Skeletal muscle satellite cell (primary cell): Measurements from ENCODE around the gene ZBTB38.
A peak's percentile ranks its signal among the peaks of the same experiment; 100 is the strongest.

ENCODE experiments used
- H3K27me3 ChIP-seq: 2 replicates; pipeline ENCODE4 v1.7.0; 2013; ENCODE audit warnings: low read length; ENCODE audit not compliant: control insufficient read depth, insufficient read depth
- H3K36me3 ChIP-seq: 2 replicates; pipeline ENCODE4 v1.7.0; 2013; ENCODE audit warnings: mild to moderate bottlenecking, control low read depth, low read length; ENCODE audit not compliant: insufficient read depth
- H3K4me1 ChIP-seq: 2 replicates; pipeline ENCODE4 v1.7.0; 2013; ENCODE audit warnings: low read length; ENCODE audit not compliant: control insufficient read depth, insufficient read depth
- H3K4me2 ChIP-seq: 2 replicates; pipeline ENCODE4 v1.7.0; 2013; ENCODE audit warnings: mild to moderate bottlenecking, low read length
- H3K4me3 ChIP-seq: 2 replicates; pipeline ENCODE4 v1.7.0; 2013; ENCODE audit warnings: low read length
- H3K9ac ChIP-seq: 2 replicates; pipeline ENCODE4 v1.7.0; 2013; ENCODE audit warnings: mild to moderate bottlenecking, low read depth, low read length, moderate library complexity
- H3K9me3 ChIP-seq: replicated peaks from 2 replicates; pipeline ENCODE4 v1.7.0; 2013; ENCODE audit warnings: mild to moderate bottlenecking, control low read depth, low read length

Gene ZBTB38

DNA sequence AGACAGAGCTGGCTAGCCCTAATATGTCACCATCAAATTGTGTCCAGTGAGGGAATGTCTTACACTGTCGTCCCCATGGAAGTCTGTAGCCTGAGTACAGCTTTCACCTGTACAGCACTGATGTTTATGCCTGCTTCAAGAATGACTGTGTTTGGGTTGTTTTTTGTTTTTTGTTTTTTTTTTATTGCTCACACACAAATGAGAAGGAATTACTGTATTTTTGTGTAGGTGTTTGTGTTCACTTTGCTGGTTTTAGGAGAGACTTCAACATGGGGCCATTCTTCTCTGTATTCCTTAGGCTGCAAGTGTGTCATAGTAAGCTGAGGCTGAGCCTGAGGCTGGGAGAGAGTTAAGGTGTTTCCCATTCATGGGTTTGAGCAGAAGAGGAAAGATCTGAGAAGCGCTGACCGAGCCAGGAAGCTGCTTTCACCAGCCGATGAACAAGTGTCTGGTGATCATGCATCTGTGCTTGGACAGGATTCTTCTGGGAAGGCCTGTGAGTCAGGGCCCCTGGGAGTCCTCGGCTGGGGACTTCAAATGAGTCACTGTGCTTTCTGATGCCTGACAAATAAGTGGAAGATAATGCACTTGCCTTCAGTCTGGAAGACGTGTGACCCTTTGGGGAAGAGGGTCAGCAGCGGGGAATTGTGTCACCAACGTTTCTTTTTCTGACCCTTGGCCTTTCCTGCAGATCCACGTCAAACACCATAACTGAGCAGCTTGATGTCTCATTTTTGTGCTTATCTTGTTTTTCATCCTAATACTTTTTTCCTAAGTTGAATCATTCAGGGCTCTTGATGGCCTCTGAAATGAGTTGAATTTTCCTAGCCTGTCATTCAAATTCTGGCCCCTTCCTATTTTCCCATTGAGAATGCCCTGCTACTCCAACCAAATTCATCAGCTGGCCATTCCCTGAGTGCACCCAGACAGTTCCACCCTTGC lies 36.7 kb upstream of the ZBTB38 start:
- H3K4me3 ChIP-seq, result no peak overlapping the region
- H3K9ac ChIP-seq, result peak overlapping the region; percentile 47
- H3K4me1 ChIP-seq, result peaks cover 45% of the 10 kb centered on the region
- H3K36me3 ChIP-seq, result no peaks in the 10 kb centered on the region
- no peaks in the 10 kb centered on the region for H3K27me3 ChIP-seq
- peak overlapping the region; percentile 53 for H3K4me2 ChIP-seq
- no peaks in the 10 kb centered on the region for H3K9me3 ChIP-seq

DNA sequence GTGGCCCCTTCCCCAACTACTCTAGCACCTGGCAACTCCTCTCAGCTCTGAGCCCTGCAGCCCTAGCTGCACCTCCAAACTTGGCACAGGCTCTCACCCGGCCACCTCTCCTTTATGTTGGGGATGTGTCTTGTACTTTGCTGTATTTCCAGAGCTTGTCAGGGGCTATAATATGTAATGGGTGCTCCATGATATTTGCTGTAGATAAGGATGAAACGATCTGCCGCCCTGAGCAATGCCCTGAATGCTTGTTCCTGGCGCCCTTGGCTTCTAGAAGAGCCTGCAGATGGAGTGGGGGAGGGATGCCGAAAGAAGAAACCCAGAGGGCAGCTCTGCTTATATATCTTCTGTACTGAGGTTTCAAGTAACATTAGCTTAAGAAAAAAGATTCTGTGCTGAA lies 35.9 kb upstream of the ZBTB38 start:
- no peak overlapping the region for H3K4me3 ChIP-seq
- peak overlapping the region; percentile 53 for H3K4me2 ChIP-seq
- peak overlapping the region; percentile 47 for H3K9ac ChIP-seq
- peaks cover 53% of the 10 kb centered on the region for H3K4me1 ChIP-seq
- H3K27me3 ChIP-seq, result no peaks in the 10 kb centered on the region
- H3K9me3 ChIP-seq, result no peaks in the 10 kb centered on the region
- H3K36me3 ChIP-seq, result no peaks in the 10 kb centered on the region

DNA sequence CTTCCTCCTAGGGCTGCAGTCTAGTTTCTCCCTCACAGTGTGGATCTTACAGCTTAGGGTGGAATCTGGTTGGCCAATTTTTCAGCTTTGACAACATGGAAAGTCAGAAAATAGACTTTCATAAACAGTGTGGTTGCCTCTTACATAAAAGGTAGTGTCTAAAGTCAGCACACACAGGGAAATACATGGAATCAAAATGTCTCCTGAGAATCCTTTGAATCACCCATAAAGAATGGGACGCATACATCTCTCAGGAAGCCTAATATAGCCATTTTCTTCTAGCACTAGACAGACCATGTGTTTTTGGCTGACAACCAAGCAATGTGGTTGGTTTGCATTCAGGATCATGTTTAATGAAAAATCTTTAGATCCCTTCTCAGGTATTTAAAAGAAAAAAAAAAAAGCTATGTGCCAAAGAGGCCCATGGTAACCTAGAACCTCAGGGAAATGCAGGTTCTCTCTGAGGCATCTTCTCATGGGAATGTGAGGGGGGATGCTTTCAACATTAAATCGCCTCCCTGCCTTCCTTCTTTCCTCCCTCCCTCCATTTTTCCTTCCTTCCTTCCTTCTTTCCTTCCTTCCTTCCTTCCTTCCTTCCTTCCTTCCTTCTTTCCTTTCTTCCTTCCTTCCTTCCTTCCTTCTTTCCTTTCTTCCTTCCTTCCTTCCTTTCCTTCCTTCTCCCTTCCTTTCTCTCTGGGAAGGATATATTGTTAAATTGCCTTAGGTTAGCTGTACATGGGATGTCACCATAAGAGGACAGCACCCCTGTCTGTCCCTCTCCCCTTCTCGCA lies 34.3 kb upstream of the ZBTB38 start:
- H3K4me2 ChIP-seq, result no peak overlapping the region
- no peak overlapping the region for H3K9ac ChIP-seq
- H3K4me3 ChIP-seq, result no peak overlapping the region
- no peaks in the 10 kb centered on the region for H3K36me3 ChIP-seq
- no peaks in the 10 kb centered on the region for H3K27me3 ChIP-seq
- peaks cover 58% of the 10 kb centered on the region for H3K4me1 ChIP-seq
- no peaks in the 10 kb centered on the region for H3K9me3 ChIP-seq

DNA sequence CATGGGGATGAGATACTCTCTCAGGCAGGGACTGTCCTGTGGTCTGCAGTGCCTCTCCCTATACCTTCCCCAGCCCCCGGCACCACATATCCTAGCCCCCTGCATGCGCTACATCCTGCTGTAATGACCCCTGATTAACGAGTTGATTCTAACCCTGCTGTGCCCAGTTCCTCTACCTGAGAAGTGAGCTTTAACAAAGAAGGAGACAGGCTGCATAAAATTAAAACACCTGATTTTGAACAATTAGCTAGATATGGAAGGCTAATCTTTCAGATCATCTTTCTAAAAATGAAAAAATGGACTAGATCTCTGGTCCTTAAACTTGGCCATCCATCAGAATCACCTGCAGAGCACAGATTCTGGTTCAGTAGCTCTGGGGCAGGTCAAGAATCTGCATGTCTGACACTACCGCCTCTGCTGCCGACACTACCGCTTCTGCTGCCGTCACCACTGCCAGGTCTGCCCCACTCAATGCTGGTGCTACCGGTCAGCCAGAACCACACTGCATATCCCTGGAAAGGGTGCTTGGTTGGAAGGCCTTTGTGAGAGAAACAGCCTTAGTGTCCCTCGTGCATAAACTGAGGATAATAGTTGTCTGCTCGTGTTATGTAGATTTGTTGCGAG lies 33.6 kb upstream of the ZBTB38 start:
- H3K27me3 ChIP-seq, result no peaks in the 10 kb centered on the region
- no peaks in the 10 kb centered on the region for H3K9me3 ChIP-seq
- H3K36me3 ChIP-seq, result no peaks in the 10 kb centered on the region
- no peak overlapping the region for H3K4me3 ChIP-seq
- peaks cover 58% of the 10 kb centered on the region for H3K4me1 ChIP-seq
- H3K9ac ChIP-seq, result no peak overlapping the region
- no peak overlapping the region for H3K4me2 ChIP-seq

DNA sequence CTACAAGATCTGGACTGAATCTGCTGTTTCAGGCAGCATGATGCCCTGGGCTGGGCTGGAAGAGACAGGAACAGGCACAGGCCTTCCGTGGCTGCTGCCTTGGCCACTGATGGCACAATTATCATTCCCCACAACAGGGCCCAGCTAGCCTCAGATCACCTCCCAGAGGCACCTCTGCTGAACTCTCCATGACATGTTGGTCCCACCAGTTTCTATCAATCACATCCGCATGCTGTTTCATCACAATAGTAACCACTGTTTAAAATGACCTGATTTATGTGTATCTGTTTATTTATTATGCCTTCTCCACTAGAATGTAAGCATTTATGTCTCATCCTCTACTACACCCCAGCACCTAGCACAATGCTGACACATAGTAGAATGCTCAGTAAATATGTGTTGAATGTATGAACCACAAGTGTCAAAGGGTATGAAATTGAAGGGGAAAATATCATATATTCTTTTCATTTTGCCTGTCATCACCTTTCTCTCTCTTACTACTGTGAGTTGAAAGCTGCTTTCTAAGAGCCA lies 32.7 kb upstream of the ZBTB38 start:
- no peak overlapping the region for H3K9ac ChIP-seq
- H3K27me3 ChIP-seq, result no peaks in the 10 kb centered on the region
- no peaks in the 10 kb centered on the region for H3K36me3 ChIP-seq
- no peak overlapping the region for H3K4me3 ChIP-seq
- H3K4me2 ChIP-seq, result no peak overlapping the region
- H3K9me3 ChIP-seq, result no peaks in the 10 kb centered on the region
- H3K4me1 ChIP-seq, result peaks cover 57% of the 10 kb centered on the region

DNA sequence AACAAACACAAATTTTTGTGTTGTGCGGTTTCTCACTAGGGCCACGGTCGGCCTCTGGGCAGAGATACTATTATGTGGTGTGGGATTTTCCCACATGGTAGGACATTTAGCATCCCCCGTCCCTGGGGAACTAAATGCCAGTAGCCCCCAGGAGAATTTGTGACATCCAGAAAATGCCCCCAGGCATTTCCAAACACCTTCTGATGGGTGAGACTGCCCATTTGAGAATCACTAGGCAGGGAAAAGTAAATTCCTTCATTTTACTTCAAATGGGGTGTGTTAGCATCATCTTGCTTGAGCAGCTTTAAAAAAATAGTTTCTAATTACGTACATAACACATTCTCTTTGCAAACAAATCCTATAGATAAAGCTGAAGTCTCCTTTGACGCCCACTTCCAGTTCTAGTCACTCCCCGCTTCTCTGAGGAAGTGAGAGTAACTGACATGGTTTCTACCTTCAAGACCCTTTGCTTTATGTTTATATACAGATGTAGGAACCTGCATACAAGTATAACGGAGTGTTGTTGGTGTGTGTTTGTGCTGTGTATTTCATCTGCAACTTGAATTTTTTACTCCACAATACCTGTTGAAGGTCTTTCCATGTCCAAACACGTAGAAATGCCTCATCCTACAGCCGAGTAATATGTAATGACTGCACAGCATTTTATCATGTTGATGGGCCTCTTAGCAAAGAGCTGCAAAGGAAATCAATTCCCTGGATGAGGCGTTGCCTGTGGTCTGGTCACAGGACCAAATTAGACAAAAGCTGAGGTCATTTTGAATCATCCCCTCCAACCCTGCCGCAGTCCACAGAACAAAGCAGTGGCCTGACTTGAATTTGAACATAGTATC lies 31.4 kb upstream of the ZBTB38 start:
- peak overlapping the region; percentile 12 for H3K9ac ChIP-seq
- peaks cover 45% of the 10 kb centered on the region for H3K4me1 ChIP-seq
- no peaks in the 10 kb centered on the region for H3K9me3 ChIP-seq
- H3K27me3 ChIP-seq, result no peaks in the 10 kb centered on the region
- no peaks in the 10 kb centered on the region for H3K36me3 ChIP-seq
- no peak overlapping the region for H3K4me3 ChIP-seq
- H3K4me2 ChIP-seq, result peak overlapping the region; percentile 3

DNA sequence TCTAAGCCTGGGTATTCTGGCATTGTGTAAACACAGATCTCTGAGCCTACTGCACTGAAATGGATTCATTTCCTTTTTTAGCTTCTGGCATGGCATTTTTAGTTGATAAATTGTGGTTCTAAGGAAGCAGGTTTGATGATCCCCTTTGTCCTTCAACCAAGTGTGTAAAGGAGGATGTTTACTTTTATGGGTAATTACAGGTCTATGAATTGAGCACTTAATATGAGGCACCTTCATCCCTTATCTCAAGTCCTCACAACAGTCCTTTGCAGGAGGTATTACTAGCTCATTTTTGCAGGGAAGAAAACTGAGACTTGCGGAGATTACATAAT lies 30.8 kb upstream of the ZBTB38 start:
- Histone ChIP-seq H3K36me3 (no peaks in the 10 kb centered on the region), H3K9ac (peak overlapping the region; percentile 12), H3K4me3 (no peak overlapping the region), H3K27me3 (no peaks in the 10 kb centered on the region), H3K4me1 (peaks cover 39% of the 10 kb centered on the region), H3K9me3 (no peaks in the 10 kb centered on the region), H3K4me2 (peak overlapping the region; percentile 3)

DNA sequence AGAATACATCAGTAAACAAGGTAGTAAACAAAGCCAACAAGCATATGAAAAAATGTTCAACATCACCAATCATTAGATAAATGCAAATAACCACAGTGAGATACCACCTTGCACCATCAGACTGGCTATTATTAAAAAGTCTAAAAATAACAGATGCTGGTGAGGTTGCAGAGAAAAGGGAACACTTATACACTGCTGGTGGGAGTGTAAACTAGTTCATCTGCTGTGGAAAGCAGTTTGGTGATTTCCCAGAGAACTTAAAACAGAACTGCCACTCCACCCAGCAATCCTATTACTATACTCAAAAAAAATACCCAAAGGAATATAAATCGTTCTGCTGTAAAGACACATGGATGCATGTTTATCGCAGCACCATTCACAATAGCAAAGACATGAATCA lies 30.3 kb upstream of the ZBTB38 start:
- Histone ChIP-seq H3K27me3 (no peaks in the 10 kb centered on the region), H3K4me3 (no peak overlapping the region), H3K9me3 (no peaks in the 10 kb centered on the region), H3K36me3 (no peaks in the 10 kb centered on the region), H3K4me1 (peaks cover 34% of the 10 kb centered on the region), H3K9ac (no peak overlapping the region), H3K4me2 (no peak overlapping the region)

DNA sequence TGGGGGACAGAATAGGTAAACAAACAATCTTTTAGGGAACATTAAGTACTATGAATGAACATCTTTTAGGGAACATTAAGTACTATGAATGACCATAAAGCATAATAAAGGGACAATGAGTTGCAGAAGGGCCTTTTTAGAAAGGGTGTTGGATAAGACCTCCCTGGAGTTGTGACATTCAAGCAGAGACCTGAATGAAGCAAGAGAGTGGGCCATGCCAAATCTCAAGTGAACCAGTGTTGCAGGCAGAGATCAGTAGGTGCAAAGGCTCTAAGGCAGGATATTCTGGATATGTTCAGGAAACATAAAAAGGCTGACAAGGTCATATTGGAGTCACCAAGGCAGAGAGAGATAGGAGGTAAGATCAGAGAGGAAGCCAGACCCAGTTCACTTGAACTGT lies 29.4 kb upstream of the ZBTB38 start:
- H3K27me3 ChIP-seq, result no peaks in the 10 kb centered on the region
- H3K9me3 ChIP-seq, result no peaks in the 10 kb centered on the region
- H3K4me1 ChIP-seq, result peaks cover 25% of the 10 kb centered on the region
- no peak overlapping the region for H3K9ac ChIP-seq
- no peak overlapping the region for H3K4me2 ChIP-seq
- no peak overlapping the region for H3K4me3 ChIP-seq
- H3K36me3 ChIP-seq, result no peaks in the 10 kb centered on the region

DNA sequence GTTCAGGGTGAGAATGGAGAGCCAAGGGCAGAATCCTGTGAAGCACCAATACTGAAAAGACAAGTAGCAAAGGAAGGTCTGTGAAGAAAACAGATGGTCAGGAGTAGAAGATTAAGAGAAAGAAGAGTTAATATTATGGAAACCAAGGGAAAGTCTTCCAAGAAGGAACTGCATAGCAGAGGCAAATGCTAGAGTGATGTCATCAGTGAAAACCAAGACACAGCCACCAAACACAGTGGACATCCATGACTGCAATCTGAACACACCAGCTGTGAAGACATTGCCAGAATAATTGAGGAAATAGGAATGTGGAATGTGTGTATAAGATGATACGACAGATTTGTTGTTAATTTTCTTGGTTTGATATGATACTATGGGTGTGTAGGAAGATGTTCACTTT lies 26.8 kb upstream of the ZBTB38 start:
- no peaks in the 10 kb centered on the region for H3K36me3 ChIP-seq

More for the DNA sequence above, 26.8 kb upstream of the ZBTB38 start:
- Histone ChIP-seq H3K4me2 (no peak overlapping the region), H3K27me3 (no peaks in the 10 kb centered on the region), H3K4me3 (no peak overlapping the region), H3K4me1 (peaks cover 18% of the 10 kb centered on the region), H3K9me3 (no peaks in the 10 kb centered on the region), H3K9ac (no peak overlapping the region)
